ENCODE measurements around the gene RAB12. TPM values are rescaled to one million over a fixed set of nuclear protein-coding genes. Genes with fewer than 3 reads are reported as not detected.
"Not testable (repeated sequence)": the region's sequence is repeated elsewhere in the genome, so short reads cannot be mapped to it uniquely, and the experiment has no call there.

The RAB12 gene
- polyA plus RNA-seq, 4 donors = 39.0 to 49.8 (median 48.7) TPM

DNA sequence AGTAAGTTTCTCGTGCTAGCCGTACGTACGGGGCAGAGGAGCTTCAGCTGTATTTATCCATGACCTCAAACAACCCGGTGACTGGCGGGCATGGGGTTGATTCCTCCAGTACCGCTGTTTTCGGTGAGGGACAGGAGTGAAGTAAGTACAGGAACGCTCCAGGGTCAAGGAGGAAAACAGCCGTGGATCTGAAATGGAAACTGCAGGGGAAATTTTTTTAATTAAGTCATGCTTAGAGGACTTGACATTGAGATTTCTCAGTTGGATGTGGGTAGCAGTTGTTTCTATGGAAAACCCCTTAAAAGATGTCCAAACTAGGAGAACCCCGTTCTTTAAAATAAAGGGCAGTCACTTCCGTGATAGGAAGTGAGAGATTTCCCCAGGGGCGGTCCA, 1.2 kb downstream of the RAB12 start:
- DNase-seq (ENCODE audit: low read depth in 4 of 4, low spot score in 3 of 4) = no peak

DNA sequence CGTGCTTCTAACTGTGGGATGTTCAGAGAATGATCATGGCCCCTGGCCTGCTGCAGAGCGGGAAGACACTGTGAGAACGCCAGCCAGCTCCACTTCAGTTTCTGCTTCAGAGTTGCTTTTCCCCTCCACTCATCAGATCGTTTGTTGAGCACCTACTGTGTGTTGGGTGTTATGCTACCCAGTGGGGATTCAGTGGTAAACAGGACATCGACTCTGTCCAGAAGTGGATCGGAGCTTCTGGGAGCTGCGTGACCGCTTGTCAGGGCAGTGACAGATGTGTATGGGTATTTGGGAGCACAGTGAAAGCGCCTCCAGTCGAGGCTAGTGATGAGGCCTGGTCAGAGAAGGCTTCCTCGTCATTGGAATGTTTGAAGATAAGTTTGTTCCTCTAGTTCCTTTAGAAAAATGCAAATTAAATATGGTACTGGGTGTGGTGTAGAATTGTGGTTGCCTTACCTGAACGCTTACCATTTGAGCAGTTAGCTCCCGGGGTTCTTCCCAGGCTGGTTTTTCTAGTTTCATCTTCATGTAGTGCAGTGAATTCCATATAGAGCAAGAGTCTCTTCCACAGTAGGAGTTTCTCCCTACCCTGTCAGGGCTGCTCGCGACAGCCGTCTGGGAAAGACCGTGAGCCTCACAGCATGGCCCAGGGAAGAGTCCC, 2.8 kb downstream of the RAB12 start:
- DNase-seq (ENCODE audit: low read depth in 4 of 4, low spot score in 3 of 4) = no peak

DNA sequence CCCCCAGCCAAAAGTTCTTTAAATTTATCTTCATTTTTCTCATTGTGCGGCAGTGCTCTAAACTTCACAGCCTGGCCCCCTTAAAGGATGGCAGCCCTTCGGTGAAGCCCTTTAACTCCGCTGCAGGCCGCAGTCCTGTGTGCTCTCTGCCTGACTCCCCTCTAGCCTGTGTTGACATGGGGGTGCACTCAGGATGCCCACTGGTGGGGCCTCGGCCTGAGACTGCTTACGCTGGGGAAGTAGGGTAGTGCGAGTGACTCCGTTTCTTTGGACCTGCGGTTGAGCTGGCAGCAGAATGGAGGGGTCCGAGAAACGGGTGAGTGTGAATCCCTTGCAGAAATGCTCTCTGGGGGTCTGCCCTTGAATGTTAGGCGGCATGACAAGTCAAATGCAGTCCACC, 5.6 kb downstream of the RAB12 start:
- DNase-seq (ENCODE audit: low read depth in 4 of 4, low spot score in 3 of 4) = no peak

DNA sequence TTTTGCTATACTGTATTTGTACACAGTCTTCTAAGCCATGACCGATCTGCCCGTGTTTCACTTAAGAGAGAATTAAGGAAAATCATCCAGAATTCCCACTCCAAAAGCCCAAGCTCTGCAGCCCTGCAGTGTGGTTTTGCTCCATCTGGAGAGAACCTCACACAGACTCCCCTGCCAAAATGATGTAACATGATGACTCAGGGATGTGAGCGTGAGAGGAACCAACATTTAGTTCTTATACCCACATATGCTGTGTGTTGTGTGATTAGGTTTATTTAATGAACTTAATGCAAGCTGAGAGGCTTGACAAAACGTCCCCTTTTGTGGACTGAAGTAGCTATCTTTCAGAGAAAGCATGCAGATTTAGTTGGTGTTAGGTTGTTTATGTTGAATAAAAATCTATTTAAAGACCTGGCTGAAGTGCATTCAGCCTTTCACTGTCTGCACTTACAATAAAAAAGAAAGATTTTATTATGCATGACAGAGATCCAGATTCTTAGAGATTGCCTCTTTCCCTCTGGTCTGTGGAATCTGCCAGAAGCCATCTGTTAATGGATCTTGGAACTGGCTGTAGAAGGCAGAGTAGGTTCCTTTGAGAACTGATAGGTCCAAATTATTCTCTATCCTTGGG, 6.3 kb downstream of the RAB12 start:
- DNase-seq (ENCODE audit: low read depth in 4 of 4, low spot score in 3 of 4) = no peak

DNA sequence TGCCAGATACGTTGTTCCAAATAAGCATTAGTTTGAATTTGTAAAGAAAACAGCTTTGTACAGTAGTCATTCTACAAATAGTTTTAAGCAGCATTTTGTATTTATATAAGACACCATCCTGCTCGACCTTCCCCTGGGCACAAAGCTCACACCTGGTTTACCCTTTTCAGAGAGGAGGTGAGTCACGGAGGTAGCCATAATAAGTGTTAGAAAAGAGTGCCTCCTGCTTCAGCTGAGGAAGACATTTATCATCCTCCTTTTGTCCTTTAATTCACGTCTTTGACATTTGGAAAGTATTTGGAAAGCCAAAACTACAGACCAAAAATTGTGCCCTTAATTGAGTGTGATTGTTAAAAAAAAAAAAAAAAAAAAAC, 6.8 kb downstream of the RAB12 start:
- DNase-seq (ENCODE audit: low read depth in 4 of 4, low spot score in 3 of 4) = no peak

DNA sequence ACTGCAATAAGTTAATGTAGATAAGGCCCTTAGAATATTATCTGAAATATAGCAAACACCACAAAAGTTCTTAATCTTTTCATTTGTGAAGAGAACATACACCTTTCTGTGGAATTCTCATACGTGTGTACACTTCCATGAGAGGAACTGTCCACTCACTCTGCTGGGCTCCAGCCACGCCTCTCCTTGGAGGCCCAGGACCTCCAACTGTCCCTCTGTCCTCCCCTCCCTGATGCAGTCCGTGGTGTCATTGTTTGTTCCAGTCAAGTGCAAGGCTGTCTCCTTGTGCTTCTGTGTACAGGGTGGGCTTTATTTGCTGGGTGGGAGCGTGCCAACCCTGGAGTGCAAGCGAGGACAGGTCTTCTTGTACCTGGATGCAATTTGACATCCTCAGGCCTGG, 8.7 kb downstream of the RAB12 start:
- DNase-seq (ENCODE audit: low read depth in 4 of 4, low spot score in 3 of 4) = no peak

DNA sequence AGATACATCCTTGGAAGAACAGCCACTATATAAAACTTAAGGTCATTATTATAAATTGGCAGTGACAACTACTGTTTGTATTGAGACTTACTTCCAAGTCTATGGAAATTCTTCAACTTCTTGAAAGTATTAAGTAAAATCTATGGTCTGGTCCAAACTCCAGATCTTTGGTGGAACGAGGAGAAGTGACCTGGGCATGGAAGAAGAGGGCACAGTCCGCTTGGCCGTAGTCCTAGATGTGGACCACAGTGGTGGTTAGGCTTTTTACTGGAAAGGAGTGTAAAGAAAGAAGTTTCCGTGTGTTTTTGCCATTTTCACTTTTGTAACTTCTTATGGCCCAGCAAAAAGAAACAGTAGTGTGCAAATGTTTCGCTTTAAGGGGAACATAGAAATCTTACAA, 9.8 kb downstream of the RAB12 start:
- no peak for DNase-seq (ENCODE audit: low read depth in 4 of 4, low spot score in 3 of 4)

DNA sequence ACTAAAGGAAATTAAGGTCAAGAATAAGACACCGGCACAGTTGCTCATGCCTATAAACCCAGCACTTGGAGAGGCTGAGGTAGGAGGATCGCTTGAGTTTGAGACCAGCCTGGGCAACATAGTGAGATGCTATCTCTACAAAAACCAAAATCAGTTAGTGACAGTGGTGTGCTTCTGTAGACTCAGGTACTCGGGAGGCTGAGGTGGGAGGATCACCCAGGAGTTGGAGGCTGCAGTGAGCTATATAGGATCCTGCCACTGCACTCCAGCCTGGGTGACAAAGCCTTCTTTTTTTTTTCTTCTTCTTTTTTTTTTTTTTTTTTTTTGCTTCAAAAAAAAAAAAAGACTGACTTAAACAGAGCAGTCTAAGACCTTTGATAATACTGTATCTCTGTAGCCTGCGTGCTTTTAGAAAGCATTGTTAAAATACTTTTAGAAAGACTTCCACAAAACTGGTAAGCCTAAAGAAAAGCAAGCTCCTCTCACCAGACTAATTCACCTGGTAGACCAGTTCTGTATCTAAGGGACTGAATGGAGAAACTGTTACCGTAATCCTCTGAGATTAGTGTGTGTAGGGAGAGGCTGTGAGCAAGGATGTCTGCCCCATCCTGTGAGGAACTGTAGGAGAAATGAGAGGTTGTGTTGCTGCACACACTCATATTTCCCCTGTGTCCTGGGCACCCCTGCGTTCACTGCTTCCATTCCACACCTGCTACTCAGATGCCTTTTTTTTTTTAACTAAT, 10.8 kb downstream of the RAB12 start:
- no peak for DNase-seq (ENCODE audit: low read depth in 4 of 4, low spot score in 3 of 4)

DNA sequence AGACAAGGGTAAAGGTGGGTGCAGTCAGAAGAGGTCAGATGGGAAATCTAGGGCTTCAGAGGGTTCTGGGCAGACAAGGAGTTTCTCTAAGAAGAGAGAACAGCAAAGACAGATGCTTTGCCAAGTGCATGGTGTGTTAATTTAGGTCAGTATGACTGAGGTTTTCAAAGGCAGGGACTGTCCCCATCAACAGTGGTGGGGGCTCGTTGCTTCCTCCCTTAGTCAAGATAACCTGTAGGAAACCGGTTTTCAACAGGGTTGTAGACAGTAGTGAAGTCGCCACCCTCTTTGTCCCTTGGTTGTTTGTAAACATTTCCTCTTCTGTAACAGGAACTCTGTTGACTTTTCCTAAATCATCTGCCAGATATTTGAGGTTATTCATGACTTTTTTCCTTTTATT, 11.6 kb downstream of the RAB12 start:
- DNase-seq (ENCODE audit: low read depth in 4 of 4, low spot score in 3 of 4) = no peak

DNA sequence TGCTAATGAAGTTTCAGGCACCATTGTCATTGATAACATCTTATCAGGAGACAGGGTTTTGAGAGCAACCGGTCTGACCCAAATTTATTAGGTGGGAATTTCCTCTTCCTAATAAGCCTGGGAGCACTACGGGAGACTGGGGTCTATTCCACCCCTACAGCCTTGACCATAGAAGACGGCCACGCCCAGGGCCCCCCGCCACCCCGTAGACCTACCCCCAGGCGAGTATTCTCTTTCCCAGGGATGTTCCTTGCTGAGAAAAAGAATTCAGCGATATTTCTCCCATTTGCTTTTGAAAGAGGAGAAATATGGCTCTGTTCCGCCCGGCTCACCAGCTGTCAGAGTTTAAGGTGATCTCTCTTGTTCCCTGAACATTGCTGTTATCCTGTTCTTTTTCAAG, 13.4 kb downstream of the RAB12 start:
- DNase-seq (ENCODE audit: low read depth in 4 of 4, low spot score in 3 of 4) = not testable (repeated sequence)

DNA sequence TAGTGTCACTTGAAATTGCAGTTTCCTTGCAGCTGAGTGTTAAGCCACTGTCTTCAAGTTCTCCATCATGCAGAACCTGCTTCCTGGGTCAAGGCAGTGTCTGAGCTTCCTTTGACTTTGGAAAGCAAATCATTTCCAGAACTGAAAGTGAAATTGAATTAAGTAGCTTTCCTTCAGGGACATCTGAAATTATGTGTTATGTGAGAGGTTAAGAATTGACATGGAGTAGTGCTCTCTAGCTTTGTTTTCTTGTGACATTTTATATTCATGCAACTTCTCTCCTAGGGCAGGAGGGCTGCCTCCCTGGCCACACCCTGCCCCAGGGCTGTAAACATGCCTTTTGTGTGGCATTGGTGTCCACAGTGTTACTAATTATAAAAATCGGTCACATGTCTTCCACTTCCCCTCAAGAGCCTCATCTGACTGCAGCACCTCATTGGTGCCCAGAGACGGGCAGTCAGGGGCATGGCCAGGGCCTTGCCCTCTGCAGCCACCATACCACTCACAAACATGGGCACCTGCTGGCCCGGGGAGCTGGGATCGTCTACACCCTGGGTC, 14.4 kb downstream of the RAB12 start:
- DNase-seq (ENCODE audit: low read depth in 4 of 4, low spot score in 3 of 4) = no peak

DNA sequence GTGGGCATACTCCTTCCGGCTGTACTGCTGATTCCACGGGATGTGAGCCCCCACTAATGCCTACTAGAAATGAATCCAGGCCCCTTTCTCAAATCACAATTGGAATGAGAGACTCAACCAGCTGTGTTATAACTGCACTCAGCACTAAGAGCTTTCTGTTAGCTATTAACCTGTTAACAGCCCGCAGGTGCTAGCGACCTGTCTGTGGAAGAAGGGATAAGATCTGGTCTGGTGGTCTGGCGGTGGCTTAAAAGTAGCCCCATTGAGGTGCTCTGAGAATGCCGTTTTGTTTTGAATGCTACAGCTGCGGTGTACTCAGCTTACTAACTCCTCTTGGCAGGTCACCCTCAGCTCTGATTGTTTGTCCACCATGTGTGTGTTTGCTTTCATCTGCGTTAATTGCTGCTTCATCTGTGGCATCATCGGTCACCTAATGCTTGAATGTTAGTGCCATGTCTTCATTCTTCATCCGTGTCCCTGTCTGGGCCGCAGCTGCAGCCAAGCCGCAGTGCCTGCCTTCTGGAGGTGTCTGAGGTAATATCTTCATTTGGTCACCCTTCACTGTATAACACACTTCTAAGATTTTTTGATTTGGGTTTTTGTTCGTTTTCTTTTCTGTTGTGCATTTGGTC, 16.3 kb downstream of the RAB12 start:
- DNase-seq (ENCODE audit: low read depth in 4 of 4, low spot score in 3 of 4) = no peak

DNA sequence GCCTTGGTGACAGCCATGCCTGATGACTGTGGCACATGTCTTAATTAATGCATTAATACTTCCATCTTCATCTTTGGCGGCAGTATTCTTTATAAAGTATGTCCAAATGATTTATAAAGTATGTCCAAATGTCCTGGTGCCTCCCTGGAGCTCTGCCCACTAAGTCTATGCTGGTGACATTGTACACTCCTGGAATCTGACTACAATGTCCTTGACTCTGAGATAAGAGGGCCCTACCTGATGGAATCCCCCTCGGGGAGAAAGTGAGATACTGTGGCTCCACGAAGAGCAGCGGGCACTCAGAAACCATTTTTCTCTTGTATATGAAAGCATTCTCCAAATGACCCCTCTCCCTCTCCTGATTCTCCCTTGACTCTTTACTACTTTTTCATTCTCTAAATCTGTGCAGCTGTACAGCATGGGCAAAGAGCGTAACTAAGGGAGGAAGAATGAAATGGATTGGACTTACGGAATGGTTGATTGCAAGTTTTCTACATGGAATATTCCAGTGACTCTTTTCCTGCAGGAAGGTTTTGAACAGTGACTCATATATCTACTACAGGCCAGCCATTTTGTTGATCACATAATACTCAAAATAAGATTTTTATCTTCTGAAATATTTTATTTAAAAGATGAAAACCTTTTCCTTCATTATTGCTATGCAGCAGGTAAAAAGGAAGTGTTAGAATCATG, 17.3 kb downstream of the RAB12 start:
- no peak for DNase-seq (ENCODE audit: low read depth in 4 of 4, low spot score in 3 of 4)

DNA sequence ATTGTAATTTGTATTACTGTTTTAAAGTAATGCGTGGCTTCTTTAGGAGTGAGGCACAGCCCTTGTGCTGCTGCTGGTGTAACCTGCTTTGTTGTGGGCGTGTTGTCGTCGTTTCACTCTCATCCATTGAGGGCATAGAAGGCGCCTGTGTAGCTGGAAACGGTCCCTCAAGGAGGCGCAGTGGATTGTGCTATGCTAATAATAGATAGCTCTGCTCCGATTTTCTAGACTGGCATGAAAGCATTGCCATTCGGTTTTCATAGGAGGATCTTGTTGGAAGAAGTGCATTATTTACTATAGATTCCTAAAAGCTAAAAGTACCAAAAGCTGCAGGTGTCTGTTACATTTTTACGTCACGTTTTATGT, 17.9 kb downstream of the RAB12 start:
- DNase-seq (ENCODE audit: low read depth in 4 of 4, low spot score in 3 of 4) = no peak

DNA sequence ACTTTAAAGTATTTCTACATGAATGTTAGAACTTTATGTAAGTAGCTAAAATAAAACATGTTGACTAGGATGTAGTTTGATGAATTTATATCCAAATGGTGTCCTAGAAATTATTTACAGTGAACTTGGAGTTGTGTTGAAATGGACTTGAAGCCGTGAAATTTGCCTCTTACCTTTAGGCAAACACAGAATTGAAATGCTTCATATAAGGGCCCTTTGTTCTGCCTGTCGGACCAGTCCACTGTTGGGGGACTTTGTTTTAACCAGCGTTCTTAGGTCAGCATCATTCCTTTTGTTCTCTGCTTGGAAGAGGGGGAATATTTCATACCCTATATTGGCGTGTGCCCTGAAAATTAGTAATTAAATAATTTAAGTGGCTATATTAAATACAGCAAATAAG, 18.3 kb downstream of the RAB12 start:
- DNase-seq (ENCODE audit: low read depth in 4 of 4, low spot score in 3 of 4) = no peak

DNA sequence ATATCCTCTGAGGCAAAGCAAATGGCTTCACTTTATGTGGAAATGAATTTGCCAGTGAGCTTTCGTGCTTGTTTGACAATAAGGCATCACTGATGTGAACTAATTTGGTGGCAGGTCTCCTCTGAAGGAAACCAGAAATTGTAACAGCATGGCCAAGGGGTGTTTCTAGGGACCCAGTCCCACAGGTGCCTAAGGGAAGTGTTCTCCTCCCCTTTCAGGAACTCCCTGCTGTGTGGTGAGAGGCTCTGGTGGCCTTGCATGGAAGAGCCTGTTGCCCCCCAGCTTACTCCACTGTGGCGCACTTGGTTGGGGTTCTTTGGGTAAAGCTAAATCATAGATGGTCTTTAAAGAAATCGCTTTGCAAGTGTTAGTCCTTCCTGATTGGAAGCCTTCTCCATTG, 20.4 kb downstream of the RAB12 start:
- no peak for DNase-seq (ENCODE audit: low read depth in 4 of 4, low spot score in 3 of 4)

DNA sequence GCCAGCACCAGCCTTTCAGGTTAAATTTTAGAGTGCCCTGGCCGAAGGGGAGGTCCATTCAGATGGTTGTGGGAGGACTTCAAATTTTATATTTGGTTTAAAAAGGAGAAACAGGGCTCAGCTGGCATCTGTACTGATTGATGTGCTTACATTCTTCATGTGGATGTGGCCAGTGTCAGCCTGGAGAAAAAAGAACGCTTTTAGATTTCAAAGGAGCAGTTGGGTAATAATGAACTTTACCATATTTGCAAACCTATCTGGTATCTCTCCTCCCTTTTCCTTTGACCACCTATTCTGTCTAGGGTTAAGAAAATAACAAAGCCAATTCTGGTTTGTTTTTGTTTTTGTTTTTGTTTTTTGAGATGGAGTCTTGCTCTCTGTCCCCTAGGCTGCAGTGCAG, 21.3 kb downstream of the RAB12 start:
- no peak for DNase-seq (ENCODE audit: low read depth in 4 of 4, low spot score in 3 of 4)

DNA sequence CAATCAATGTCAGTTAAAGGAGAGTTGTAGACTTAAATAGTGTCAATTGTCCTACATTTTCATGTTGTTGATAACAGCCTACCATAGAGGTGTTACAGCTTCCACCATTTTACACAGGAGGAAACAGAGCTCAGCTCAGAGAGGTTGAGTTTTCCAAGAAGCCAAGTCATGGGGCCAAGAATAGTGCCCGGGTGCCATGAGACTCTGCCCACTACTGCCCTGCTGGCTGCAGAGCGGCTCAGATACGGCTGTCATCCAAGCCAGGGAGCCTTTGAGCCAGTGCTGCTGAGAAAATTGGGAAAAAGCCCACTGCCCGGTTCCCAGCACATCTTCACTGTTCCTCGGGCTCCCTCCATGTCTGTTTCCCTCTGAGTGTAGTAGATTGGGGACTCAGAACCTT, 22.0 kb downstream of the RAB12 start:
- DNase-seq (ENCODE audit: low read depth in 4 of 4, low spot score in 3 of 4) = no peak

DNA sequence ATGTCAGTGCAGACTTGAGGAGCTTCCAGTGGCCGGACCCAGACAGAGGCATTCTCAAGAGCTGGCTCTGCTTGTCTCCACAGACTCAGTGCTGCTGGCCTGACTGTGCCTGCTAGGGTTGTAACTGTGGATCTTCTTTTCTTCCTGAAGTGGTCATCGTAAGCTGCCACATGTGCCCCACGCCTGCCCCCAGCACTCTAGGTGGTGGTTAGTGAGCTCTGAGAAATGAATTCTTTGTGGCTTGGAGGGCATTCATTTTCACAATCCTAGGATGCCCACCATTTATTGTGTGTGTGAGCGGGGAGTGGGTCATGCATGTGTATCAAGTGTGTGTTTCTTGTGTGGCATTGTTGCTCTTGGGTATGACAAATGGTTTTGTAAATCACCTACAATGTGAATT, 23.1 kb downstream of the RAB12 start:
- DNase-seq (ENCODE audit: low read depth in 4 of 4, low spot score in 3 of 4) = no peak

DNA sequence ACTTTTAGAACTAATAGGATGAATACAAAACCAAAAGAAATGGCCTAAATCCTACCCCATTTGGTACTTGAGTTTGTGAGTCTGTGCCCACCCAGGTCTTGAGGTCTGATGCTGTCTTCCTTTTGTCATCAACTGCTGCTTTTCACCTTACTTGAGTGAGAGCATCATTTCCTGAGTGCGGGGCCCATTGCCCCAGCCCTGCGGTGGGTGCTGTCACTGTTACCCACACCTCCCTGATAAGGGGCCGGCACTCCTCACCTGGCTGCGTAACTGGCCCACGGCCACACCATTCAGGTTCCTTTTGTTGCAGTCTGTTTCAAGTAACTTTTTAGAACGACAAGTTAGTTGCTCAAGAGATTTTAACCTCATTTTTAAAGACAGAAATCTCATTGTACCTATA, 25.3 kb downstream of the RAB12 start:
- DNase-seq (ENCODE audit: low read depth in 4 of 4, low spot score in 3 of 4) = no peak

DNA sequence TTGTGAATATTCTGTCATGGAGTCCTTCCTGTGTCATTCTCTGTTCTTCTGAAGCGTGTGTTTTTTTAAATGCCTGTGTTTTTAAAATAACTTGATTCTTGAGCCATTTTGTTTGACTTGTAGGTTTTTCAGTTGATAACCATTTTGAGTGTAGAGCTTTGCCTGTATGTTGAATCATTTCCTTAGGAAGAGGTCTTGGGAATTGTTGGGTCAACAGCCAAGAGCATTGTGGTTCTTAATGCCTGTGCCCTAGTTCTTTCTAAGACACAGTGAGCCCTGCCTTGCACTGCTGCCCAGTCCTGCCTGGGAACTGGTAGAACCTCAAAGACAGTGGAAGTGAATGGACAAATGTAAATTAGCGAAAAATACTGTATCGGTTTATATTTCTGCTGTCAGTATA, 25.9 kb downstream of the RAB12 start:
- DNase-seq (ENCODE audit: low read depth in 4 of 4, low spot score in 3 of 4) = no peak
